GM18867 (cell line): ENCODE data around the gene LIMS1.
"Not testable (repeated sequence)": the region's sequence is repeated elsewhere in the genome, so short reads cannot be mapped to it uniquely, and the experiment has no call there.

ENCODE experiments used
- ATAC-seq: cut with Tn5 transposase; IDR thresholded peaks from one replicate; pipeline ENCODE4 v1.9.1; 2021; ENCODE audit warnings: mild to moderate bottlenecking, moderate library complexity; ENCODE audit not compliant: unreplicated experiment

Gene LIMS1

DNA sequence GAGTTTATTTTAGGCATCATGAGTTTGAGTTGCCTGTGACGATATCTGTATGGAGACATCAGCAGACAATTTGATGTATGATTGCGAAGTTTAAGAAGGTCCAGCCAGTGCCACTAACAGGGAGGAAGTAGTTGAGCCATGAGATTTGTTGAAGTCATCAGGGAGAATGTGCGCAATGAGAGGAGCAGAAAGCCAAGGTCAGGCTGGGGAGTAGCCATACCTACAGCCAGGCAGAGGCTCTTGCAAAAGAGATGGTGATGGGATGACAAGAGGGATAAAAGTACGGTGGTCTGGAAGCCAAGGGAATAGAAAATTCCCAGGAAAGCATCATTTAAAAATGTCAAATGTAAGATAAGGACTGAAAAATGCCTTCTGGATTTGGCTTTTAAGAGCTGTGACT, 51.2 kb downstream of the LIMS1 start:
- no peak for ATAC-seq

DNA sequence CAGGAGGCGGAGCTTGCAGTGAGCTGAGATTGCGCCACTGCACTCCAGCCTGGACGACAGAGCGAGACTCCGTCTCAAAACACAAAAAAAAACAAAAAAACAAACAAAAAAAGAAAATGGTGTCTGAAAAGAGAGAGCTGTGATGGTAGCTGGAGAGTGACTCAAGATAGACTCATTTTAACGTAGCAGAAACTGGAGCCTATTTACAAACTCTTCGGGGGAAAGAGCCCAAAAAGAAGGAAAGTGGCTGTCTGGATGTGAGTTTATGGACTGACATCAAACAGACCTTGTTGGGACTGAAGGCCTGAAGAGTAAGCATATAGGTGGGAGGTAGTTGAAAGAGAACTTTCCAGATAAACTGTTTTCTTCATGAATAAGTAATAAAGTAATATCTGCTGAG, 51.8 kb downstream of the LIMS1 start:
- no peak for ATAC-seq

DNA sequence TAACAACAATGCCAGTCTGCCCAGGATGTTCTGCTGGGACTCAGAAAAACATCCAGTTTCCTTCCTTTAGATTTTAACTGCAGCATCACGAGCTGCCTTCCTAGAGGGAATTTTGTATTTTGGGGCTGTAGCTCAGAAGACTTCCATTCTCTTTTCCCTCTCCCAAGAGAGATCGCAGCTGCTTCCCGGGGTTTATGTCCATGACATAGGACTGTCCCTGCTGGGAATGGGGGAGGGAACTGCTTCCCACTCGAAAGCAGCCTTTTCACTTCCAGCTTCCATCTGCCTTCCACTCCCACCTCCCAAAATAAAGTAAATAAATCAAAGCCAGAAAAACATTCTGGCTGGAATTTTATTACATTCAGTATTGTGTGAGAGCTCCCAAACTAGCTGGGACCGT, 52.4 kb downstream of the LIMS1 start:
- ATAC-seq = no peak

DNA sequence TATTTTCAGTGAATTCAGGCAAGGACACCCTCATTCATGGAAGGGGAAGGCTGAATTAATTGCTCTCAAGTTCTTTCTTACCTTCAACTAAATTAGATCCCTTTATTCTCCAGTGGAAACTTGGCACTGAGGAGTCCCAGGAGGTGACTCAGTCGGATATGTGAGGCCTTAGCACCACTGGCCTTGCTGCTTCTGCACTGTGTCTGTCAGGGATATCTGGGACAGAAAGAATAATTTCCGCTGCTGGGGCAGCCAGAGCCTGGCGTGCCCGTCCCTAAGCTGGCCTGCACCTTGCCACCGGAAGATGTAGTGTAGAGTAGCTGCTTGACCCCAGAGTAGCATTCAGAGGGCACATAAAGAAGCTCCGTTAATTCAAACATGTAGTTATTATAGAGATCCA, 53.4 kb downstream of the LIMS1 start:
- ATAC-seq = no peak

DNA sequence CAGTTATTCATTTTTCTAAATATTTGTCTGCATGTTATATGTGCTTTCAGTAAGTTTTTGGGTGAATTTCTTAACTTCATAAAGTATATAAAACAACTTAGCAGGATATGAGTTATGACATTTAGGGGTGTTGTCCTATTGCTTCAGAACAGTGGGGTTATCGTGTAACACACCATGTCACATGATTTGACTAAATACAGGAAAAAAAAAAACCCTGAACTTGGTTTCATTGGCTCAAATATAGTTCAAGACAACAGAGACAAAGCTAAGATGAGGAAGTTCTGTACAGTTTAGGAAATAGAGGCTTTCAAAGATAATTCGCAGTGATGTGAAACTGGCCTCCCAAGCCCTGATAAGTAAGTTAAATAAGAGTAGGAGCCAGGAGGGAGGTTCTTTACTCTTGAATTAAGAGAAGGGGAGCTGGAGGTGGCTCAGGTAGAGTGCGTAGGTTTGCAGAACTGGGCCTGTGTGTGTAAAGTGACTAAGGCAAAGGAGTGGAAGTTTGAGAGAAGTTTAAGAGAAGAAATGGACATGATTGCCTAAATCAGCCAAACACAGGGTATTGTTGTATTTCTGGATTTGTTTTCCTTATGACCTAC, 53.9 kb downstream of the LIMS1 start:
- ATAC-seq = no peak

DNA sequence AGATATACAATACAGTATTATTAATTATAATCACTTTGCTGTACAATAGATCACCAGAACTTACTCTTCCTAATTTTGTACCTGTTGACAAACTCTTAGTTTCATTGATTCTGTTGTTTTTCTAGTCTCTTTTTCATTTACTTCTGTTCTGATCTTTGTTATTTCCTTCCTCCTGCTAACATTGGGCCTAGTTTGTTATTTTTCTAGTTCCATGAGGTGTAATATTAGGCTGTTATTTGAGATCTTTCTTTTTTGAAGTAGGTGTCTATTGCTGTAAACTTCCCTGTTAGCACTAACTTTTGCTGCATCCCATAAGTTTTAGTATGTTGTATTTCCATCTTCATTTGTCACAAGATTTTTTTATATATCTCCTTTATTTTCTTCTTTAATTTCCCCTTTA, 55.1 kb downstream of the LIMS1 start:
- no peak for ATAC-seq

DNA sequence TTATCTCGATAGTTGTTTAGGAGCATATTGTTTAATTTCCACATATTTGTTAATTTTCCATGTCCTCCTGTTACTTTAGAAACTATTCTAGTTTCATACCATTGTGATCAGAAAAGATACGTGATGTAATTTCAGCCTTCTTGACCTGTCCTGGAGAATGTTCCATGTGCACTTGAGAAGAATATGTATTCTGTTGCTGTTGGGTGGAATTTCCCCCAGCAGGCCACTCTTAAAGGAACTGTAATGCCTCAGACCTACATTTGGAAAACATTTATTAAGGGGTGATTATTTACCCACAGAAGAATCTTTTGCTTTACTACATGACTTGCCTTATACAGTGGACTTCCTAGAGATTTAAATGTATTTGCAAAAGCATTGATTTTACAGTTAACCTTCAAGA, 55.5 kb downstream of the LIMS1 start:
- ATAC-seq = no peak

DNA sequence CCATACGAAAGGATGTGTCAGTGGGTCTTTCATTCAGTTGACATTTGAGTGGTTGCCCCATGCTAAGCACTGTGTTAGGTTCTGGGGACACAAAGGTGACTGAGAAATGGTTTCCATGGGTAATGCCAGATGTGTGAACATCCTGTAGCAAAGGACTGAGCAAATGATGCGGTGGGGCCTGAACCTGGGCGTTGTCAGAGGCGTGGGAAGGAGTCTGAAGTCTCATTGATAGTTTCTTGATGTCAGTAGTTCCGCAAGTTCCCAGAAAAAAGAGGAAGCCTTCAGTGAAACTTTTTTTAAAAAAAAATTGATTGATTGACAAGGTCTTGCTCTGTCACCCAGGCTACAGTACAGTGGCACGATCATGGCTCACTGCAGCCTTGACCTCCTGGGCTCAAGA, 56.9 kb downstream of the LIMS1 start:
- peak; percentile 69 for ATAC-seq

DNA sequence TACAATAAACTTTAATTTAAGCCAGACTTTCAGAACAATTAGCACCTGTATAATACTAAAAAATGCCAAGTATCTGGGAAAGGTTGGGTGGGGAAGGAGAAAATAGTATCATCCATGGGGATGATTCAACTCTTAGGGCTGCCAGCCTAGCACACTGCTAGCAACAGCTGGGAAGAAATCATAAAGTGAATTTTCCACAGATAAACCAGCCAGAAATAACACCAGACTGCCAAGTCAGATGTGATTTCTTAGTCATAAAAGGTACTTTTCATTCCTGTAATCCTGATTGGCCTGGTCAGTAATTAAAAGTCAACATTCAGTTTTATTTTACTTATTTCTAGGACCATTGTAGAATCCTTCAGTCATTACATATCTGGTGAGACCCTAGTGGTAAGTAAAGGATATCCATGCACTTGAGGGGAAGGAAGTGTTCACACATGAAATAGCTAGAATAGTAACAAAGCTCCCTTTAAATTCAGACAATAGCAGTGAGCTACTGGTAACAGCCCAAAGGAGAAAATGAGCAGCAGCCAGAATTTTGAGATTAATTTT, 59.4 kb downstream of the LIMS1 start:
- ATAC-seq = no peak

DNA sequence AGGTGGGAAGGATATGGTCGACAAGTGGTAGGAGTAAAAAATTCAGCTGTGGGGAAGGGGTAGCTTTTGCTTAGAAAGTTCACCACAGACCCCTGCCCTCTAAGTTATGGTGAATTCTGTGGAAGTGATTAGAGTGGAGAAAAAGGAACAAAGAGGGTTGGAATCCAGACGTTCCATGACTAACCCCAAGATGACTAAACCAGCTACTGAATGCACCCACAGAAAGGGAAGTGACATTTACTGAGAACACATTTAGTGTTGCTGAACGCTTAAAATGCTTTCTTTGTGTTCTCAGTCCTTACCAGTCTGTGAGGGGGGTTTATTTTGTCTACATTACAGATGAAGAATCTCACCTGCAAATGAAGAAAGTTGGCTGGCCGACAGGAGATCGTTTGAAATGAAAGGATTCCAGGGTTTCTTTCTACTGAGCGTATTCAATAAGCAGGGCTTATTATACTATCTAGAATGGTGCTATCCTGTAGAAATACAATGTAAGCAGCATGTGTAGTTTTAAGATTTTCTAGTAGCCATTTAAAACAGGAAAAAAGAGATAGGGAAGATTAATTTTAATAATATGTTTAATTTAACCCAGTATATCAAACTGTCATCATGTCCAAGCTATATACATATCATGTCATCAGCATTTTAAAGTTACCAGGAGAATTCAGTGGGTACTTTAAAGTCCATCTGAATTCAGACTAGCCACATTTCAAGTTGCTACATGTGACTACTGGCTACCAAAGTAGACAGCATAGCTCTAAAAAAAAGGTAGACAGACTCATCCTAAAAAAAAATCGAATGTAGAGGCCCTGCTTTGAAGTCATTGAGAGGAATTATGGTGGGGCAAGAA, 60.1 kb downstream of the LIMS1 start:
- ATAC-seq = peak; percentile 84

DNA sequence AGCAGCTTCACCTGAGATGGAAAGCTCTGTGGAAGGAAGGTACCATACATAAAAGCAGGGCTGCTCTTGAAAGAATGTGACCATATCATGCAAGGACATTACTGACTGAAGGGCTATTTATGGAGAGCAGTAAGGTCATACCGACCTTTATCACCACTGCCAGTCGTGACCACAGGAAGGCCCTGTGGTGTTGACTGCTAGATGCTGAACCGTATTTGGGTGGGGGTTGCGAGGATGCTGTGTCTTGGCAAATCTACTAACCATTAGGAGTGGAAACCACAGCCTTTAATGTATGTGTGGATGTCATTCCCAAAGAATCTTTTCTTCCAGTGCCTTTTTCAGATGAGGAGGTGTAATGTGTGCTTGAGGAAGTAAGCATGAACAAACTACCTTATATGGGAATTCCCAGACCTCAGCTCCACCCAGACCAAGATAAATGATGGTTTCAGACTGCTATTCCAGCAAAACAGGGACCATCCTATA, 60.8 kb downstream of the LIMS1 start:
- peak; percentile 55 for ATAC-seq

DNA sequence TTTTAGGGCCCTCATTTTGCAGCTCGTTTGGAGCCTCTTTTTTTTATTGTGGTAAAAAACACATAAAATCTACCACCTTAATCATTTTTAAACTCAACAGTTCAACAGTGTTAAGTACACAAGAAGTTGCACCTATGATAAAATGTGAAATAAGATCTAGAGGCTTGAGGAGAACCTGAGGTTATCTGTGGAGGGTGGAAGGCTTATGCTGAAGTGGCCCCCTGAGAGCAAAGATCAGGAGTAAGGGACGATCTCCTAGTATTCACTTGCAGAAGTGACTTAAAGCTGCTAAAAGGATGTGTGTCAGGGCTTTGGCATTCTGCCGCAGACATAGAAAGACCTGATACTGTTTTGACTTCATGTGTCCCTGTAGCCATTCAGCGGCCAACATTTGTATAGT, 61.5 kb downstream of the LIMS1 start:
- ATAC-seq = not testable (repeated sequence)

DNA sequence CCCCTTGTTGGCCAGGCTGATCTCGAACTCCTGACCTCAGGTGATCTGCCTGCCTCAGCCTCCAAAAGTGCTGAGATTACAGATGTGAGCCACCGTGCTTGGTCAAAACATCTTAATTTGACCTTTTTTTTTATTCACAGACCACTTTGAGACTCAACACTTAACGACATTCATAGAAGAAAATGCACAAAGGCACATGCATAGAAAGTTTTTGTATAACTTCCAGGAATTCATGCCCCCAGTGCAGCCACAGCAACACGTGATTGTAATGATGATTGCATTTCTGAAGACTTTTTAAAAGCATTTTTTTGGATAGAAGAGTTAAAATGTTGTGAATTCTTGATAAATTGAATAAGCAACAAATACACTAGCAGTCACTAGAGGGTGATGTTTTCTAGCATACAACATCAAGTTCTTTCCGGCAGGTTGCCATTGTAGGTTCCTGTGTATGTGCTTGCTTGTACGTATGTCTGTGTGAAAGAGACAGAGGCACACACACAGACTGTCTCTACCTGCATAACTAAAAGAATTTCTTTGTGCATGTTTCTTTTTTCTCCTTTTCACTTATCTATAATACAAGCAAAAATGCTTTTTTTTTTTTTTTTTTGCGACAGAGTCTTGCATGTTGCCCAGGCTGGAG, 63.0 kb downstream of the LIMS1 start:
- not testable (repeated sequence) for ATAC-seq

DNA sequence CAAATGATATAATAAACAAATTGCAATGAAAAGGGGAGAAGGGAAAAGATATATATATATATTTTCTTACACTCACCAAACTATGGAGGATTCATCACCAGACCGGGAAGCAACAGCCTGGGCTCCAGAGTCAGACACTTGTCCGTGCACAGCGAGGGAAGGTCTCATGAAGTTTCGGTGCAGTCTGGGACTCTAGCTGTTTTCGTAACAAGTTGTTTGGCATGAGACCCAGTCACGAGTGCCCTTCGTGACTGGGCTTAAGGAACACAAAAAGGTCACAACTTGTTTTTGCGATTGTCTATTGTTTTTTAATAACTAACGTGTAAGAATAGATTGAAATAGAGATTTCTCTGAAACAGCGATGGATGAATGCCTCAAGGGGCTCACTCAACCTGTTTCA, 66.9 kb downstream of the LIMS1 start:
- ATAC-seq = not testable (repeated sequence)

DNA sequence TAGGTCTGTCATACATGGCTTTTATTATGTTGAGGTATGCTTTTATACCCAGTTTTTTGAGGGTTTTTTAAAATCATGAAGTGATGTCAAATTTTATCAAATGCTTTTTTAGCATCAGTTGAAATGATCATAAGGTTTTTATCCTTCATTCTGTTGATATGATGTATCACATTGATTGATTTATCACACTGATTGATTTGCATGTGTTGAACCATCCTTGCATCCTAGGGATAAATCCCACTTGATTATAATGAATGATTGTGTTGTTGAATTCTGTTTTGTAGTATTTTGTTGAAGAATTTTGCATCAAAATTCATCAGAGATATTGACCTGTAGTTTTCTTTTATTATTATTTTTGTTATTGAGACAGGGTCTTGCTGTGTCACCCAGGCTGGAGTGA, 68.2 kb downstream of the LIMS1 start:
- no peak for ATAC-seq

DNA sequence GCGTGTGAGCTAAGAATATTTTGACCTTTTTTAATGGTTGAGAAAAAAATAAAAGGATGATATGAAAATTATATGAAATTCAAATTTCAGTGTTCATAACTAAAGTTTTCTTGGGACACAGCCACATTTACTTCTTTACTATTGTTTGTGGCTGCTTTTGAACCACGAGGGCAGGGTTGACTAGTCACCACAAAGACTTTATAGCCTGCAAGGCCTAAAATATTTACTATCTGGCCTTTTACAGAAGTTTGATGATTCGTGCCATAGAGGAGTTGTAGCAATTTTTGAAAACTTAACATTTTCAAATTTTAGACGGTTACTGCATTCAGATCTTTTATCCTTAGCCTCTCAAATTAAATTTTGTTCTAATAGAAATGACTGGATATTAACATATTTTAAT, 69.9 kb downstream of the LIMS1 start:
- no peak for ATAC-seq

DNA sequence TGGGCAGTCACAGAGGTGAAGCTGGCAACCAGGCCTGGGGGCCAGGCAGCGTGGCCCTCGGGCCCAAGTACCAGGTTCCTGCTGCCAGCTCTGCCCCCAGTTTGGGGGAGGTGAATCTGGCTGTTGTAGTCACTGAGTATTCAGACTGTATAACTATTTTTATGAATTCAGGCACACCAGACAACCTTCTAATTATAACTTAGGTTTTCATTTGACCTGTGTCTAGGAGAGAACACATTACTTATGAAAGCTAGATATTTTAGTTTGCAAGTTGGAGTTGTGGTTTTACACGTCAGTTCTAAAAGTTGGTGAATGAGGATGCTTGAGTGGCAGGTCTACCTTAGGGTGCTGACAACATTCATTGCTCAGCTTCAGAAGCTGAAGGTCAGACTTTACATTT, 71.7 kb downstream of the LIMS1 start:
- ATAC-seq = peak; percentile 63

DNA sequence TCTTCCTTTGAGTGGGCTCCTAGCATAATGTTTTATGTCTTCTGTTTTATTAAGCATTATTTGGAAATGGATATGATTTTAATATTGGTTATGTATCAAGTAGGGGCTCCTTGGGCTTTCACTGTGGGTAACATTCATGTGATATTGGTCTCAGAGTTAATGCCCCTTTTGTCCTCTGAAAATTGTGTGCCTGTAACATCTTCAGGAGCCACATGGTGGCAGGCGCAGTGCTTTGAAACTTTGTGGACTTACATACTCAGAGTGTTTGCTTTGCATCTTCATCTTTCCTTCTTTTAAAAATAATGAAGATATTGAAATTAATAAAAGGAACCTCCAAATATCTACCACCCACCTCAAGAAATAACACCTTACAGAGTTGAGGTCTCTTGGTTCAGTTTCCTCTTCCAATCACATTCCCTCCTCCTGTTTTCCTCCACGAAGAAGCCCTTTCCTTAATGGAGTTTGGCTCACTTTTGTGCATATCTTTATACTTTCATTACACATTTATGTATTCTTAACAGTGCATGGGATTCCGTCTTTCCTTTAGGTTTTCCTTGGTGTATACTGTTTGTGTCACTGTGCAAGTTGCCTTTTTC, 73.5 kb downstream of the LIMS1 start:
- no peak for ATAC-seq

DNA sequence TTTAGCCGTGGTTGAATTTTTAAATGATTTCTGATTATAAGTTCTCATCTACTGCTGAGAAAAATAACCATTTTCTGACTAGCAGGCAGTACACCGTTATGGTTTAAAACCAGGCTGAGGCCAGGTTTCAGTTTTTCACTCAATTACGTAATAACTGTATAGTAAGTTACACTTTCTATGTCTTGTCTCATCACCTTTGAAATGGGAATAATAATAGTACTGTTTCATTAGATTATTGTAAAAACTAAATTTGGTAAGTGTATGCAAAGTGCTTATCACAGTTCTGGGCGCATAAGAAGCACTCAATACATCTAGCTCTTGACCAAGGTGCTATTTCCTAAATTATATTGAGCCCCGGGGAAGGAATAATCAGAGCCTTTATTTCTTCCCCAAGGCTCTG, 76.8 kb downstream of the LIMS1 start:
- ATAC-seq = no peak

DNA sequence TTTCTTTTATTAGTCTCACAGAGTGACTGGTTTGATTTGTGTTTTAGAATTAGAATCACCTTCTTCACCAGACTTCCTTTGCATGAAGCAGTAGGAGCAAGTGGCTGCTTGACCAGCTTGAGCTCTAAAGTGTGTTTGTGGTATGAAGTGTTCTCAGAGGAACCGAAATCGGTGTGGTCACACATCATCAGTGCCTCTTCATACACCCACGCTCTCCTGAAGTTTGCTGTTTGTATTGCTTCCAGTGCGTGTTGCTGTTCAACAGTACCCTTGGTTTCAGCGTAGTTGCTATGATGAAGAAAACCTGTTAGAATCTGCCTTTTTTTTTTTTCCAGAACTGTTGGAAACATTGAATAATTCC, 77.9 kb downstream of the LIMS1 start:
- peak; percentile 75 for ATAC-seq

DNA sequence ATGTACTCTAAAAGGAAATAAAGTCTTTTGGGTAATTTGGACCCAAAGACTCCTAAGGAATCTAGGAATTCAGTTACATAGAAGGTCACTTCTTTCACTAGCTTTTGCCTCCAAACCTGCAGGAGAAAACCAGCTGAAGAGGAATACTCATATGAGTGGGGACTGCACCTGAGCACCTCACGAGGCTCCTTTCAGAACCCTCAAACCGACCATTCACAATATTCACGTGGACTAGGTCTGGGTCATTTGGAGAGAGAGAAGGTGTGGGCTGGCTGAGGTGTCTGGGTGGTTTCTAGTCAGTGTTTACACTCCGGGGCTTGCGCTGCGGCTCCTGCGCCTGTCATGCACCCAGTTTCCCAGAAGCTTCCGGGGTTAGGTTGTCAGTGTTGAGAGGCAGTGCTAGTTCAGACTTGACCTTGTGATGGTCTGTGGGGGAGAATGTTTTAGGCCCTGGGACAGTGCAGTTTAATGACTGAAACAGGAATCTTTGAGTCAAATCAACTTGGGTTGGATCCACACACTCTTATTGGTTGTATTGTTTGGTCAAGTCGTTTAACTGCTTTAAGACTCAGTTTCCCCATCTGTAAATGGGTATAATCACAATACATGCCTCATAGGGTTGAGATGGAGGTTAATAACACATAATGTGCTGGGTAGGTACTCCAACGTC, 78.4 kb downstream of the LIMS1 start:
- peak; percentile 80 for ATAC-seq
